GM23248 (cell line): Measurements from ENCODE around the gene ATP13A3.

Source experiments
- EZH2 ChIP-seq: fragments of 200-600 bp; sonication (generic); IDR thresholded peaks from 2 replicates; pipeline ENCODE4 v1.6.1; 2018; ENCODE audit warnings: antibody characterized with exemption, mild to moderate bottlenecking; ENCODE audit not compliant: insufficient read depth, poor library complexity, severe bottlenecking
- EZH2phosphoT487 ChIP-seq: fragments of 200-600 bp; sonication (generic); IDR thresholded peaks from 2 replicates; pipeline ENCODE4 v1.6.1; 2018; ENCODE audit warnings: antibody characterized with exemption, moderate library complexity, mild to moderate bottlenecking, low read depth; ENCODE audit not compliant: insufficient read depth

- no peak for TF ChIP-seq EZH2
- TF ChIP-seq EZH2phosphoT487 = no peak
These were observed 16.3 kb upstream of the ATP13A3 start for GRCh38 chr3:194503081-194503531.
